Stimulated activated CD4-positive, alpha-beta T cell treated with anti-CD3 and anti-CD28 coated beads, TNF-alpha, amount 100 ng/mL, for 1 hour (primary cell): ENCODE measurements around the gene DDAH2.

Source experiments
- DNase-seq, 3 donors: peaks; one replicate each; pipeline ENCODE4 v3.0.0-alpha.2; 2020; ENCODE audit warnings: low read depth in 3 of 3, low spot score in 1 of 3

DDAH2 gene

GRCh38 chr6:31761343-31761742 lies 32.2 kb upstream of the DDAH2 start:
- DNase-seq = no peak

DNA sequence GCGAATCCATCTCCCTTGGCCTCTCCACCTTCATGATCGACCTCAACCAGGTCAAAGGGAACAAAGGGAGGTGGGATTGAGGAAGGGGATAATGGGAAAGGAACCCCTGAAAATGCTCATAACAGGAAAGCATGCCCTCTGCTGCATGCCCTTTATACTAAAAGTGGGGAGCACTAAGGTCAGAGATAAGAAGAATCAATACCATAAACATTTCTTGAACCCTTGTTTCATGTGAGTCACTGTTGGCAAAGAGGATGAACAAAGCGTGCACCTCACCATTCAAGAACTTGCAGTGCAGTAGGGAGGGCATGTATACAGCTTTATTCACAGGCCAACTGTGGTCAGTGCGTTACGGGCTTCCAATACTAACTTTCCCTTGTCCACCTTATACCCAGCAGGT lies 31.7 kb upstream of the DDAH2 start:
- no peak for DNase-seq

GRCh38 chr6:31758281-31758680 lies 29.2 kb upstream of the DDAH2 start:
- no peak for DNase-seq

DNA sequence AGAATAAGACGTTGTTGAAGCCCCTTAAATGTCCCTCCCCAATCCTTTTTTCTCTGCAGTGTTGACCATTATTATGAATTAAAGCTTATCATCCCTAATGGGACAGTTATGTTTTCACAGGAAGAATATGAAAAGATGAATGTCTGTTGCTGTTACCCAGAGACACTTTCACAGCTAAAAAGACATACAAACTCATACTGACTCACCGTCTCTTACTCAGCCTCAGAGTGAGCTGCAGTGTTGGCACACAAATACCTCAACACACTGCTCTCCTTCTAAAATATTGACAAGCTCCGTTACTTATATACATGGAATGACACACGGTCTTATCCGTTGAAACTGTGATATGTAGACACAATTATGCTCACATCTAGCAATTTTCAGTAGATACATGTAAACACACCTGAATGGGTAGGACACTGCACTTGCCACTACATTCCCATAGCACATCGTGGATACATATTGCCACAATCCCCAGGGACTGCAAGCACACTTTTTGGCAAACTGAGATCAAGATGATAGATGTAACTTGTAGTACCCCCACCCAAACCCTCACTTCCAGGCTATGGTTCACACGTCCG lies 23.7 kb upstream of the DDAH2 start:
- no peak for DNase-seq

DNA sequence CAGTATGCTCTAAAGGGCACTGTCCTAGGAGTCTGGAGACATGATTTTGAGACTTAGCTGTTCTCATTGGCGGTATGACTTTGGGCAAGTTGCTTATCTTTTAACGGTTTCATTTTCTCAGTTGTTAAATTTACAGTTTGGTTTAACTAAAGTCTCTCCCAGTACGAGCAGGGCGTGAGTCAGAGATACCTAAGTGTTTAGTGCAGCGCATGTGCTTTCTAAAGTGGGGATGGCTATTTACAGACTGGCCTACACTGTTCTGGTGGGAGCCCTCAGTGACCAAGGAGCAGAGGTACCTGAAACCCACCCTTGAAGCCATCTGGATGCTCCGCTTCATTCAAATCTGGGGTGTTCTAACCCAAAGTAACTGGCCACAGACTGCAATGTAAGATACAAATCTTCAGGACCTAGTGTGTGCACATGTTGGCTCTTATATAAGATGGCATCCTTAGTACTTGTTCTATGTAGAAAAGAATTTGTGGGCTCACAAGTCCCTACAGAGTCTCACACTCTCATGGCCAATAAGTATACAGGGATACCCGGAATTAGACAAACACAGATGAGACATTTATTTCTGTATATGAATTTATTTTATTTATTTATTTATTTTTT lies 21.4 kb upstream of the DDAH2 start:
- no peak for DNase-seq

GRCh38 chr6:31749301-31750036 lies 20.4 kb upstream of the DDAH2 start:
- DNase-seq = no peak

- no peak for DNase-seq
Observed at GRCh38 chr6:31744422-31744821, 15.3 kb upstream of the DDAH2 start.

DNA sequence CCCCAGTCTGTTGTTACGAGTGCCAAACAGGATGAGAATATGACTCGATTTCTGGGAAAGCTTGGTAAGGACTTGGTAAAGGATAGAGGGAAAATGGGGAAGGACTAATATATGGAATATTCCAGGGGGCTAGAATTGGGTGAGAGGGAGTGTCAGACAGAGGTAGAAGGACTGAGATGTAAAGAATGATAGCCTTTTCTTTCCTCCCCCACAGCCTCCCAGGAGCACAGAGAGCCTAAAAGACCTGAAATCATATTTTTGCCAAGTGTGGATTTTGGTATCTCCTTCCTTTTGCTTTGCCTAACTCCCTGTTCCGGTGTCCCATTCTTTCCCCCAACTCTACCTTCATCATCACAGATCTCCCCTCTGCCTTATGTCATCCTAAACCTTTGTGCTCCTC lies 13.8 kb upstream of the DDAH2 start:
- no peak for DNase-seq

DNA sequence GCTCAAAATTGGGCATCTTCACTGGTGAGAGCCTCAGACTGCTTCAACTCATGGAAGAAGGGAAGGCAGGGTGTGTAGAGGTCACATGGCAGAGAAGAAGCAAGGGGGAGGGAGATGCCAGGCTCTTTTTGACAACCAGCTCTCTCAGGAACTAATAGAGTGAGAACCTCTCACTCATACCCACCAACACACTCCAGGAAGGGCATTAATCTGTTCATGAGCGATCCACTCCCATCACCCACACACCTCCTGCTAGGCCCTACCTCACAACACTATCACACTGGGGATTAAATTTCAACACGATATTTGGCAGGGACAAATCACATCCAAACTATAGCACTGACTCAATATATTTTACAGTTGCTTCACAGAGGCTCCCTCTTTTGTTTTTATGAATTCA lies 12.7 kb upstream of the DDAH2 start:
- no peak for DNase-seq

DNA sequence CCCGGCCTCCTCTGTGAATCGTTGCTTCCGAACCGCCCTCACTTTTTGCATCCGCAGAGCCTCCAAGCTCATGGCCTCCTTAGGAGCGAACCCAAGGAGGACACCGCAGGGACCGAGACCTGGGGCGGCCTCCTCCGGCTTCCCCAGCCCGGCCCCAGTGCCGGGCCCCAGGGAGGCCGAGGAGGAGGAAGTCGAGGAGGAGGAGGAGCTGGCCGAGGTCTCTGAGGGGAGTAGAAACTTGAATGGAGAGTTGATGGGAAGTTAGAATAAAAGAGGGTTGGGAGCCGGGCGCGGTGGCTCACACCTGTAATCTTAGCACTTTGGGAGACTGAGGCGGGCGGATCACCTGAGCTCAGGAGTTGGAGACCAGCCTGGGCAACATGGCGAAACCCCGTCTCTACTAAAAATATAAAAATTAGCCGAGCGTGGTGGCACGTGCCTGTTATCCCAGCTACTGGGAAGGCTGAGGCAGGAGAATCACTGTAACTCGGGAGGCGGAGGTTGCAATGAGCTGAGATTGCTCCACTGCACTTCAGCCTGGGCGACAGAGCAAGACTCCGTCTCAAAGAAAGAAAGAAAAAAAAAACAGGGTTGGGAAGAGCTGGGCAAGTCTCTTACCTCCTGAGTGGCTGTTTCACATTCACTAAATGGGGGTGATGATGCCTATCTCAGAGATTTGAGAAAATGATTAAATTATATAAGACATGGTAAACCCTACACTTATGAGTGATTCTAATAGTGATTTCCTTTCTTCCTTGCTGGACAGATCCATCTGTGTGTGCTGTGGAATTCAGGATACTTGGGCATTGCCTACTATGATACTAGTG lies 11.5 kb upstream of the DDAH2 start:
- no peak for DNase-seq

DNA sequence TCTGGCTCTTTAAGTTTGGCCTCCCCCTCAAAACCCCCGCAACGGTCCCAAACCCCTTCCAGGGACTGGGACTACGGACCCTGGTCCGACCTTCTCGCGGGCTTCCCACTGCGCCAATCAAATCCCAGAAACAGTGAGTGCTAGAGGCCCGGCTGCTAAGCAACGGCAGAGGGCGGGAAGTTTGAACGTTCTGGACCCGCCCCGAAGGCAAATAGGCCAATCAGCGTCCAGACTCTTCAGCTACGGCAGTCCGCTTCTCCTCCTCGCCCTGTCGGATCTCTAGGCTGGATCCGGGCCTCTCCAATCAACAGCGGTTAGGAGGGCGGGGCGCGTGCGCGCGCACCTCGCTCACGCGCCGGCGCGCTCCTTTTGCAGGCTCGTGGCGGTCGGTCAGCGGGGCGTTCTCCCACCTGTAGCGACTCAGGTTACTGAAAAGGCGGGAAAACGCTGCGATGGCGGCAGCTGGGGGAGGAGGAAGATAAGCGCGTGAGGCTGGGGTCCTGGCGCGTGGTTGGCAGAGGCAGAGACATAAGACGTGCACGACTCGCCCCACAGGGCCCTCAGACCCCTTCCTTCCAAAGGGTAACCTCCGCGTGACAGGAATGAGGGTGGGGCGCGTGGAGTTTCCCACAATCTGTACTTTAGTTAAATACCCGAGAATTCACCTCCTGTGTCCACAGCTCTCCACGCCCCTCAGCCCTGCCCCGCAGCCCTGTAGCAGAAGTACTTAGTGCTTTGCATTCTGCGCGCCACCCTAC lies 10.7 kb upstream of the DDAH2 start, which contains the start of gene MSH5:
Gene MSH5, plus strand, starts transcription at position 367 of the 758 bp plus-strand sequence. CDS start 462 bp downstream, outside the sequence.
- peak; percentile 83 to 89 (median 87) for DNase-seq

GRCh38 chr6:31737991-31738979 lies 9.2 kb upstream of the DDAH2 start:
- peak in 1 of 3 donors; percentile 29 for DNase-seq

GRCh38 chr6:31737315-31737990 lies 8.4 kb upstream of the DDAH2 start:
- no peak for DNase-seq

DNA sequence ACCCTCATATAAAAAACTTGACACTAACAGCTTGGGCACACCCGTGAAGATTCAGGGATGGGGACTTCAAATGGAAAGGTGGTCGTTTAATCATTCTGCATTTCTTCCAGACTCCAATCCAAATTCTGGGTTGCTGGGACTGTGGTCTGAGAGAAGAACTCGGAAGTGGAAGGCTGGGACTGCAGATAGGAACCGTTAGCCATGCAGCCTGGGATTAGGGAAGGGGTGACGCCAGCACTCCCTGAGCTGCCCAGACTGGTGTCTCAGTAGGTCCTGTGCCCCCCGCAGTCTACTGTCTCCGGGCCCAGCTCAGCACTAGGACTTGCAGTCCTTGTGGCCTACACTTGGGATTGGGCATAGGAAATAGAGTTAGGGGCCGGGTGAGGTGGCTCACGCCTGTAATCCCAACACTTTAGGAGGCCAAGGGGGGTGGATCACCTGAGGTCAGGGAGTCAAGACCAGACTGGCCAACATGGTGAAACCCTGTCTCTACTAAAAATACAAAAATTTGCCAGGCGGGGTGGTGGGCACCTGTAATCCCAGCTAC lies 7.7 kb upstream of the DDAH2 start:
- DNase-seq = no peak

DNA sequence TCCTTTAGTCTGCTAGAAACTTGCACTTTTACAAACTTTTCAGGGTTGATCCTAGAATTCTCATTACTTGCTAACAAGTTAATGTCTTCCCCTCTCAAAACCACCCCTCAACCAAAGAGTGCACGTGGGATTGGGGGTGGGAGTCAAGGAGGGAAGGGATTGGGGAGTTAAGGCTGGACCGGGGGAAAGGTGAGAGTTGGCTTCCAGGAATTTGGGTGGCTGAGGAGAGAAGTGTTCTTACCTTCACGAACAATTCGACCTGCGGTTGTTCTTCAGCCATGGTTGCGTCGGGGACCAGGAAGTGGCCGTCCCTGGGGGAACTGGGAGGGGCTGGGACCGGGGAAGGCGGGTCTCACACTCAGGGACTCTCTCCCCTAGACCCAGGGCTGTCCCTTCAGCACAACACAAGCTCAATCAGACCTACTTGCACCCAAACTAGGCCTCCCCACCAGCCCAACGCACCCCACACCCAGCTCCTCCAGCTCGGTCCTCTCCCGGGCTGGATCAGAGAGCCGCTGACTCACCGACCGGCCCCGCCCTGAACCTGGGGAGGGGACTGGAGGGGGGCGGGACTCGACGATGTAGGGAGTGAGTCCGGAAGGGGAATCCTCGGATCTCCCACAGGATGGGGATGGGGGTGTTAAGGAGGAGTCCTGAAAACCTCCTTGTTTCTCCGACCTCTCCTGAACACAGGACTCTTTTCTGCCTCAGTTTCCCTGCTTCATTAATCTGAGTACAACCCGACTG lies 7.1 kb upstream of the DDAH2 start, which contains the start of gene CLIC1:
Gene CLIC1, minus strand, starts transcription at position 510 of the 747 bp plus-strand sequence. Its CDS starts 230 bp downstream, at position 280.
- DNase-seq = peak in 2 of 3 donors; percentile 54 to 64

DNA sequence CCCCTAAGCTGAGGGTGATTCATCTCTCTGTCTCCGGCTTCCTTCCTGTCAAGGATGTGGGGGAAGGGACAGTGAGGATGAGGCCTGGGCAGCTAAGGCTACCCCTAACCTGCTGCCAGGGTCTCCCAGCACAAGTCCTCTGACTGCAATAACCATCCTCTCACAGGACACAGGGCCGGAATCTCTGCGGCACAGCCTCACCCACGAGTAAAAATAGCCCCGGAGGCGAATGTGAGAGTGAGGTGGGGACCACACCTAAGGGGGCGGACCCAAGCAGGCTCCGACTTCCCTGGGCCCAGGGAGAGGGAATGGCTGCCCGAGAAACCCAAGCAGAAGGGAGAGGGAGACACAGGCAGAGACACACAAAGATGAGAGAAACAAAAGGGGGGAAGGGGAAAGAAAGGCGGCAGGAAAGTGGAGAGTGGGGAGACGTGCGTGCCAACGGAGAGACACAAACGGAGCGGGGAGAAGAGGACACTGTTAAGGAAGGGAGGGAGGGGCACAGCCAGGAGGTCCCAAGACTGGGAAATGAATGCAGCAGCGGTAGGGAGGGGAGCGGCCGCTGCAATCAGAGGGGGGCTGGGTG lies 5.8 kb upstream of the DDAH2 start:
- peak in 1 of 3 donors; percentile 26 for DNase-seq

GRCh38 chr6:31734247-31734820 lies 5.2 kb upstream of the DDAH2 start:
- DNase-seq = no peak
